ENCODE results near the gene OR12D1.
"Not testable (repeated sequence)": the region's sequence is repeated elsewhere in the genome, so short reads cannot be mapped to it uniquely, and the experiment has no call there.

The OR12D1 gene

GRCh38 chr6:29425075-29425474 is 10.3 kb downstream of the OR12D1 start:
- Histone ChIP-seq H2AFZ (ENCODE audit: low read length, unreplicated experiment) (no peak overlapping the region), H3K79me2 (ENCODE audit: control insufficient read depth, insufficient read depth, low read length, unreplicated experiment) (no peaks in the 10 kb centered on the region), H3K4me3 (ENCODE audit: low read depth, low read length) (no peak overlapping the region), H3K27ac (ENCODE audit: low read depth, low read length) (no peak overlapping the region), H3K4me1 (ENCODE audit: control insufficient read depth, insufficient read depth, low read length, unreplicated experiment) (no peaks in the 10 kb centered on the region), H3K36me3 (ENCODE audit: insufficient read depth, low read length) (no peaks in the 10 kb centered on the region), H3K27me3 (ENCODE audit: insufficient read depth, low read length) (no peaks in the 10 kb centered on the region)

DNA sequence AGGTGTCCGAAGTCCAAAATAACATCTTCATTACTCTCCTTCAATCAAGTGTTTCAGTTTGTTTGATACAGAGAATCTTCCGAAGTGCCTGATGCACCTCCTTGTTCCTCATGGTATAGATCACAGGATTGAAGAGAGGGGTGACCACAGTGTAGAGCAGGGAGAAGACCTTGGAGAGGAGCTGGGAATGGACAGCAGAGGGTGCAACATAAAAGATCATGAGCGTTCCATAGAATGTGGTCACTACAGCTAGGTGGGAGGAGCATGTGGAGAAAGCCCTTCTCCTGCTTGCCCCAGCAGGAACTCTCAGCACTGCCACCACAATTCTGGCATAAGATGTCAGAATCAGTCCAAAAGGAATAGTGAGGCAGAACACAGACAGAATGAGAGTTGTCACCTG is 11.9 kb downstream of the OR12D1 start:
- Histone ChIP-seq H3K27ac (ENCODE audit: low read depth, low read length) (no peak overlapping the region), H3K36me3 (ENCODE audit: insufficient read depth, low read length) (no peaks in the 10 kb centered on the region), H3K79me2 (ENCODE audit: control insufficient read depth, insufficient read depth, low read length, unreplicated experiment) (no peaks in the 10 kb centered on the region), H3K4me3 (ENCODE audit: low read depth, low read length) (no peak overlapping the region), H3K27me3 (ENCODE audit: insufficient read depth, low read length) (no peaks in the 10 kb centered on the region), H3K4me1 (ENCODE audit: control insufficient read depth, insufficient read depth, low read length, unreplicated experiment) (no peaks in the 10 kb centered on the region), H2AFZ (ENCODE audit: low read length, unreplicated experiment) (no peak overlapping the region)

GRCh38 chr6:29436730-29437129 is 22.0 kb downstream of the OR12D1 start:
- not testable (repeated sequence) for H3K27me3 ChIP-seq (ENCODE audit: insufficient read depth, low read length); H3K79me2 ChIP-seq (ENCODE audit: control insufficient read depth, insufficient read depth, low read length, unreplicated experiment); H3K36me3 ChIP-seq (ENCODE audit: insufficient read depth, low read length); H3K4me1 ChIP-seq (ENCODE audit: control insufficient read depth, insufficient read depth, low read length, unreplicated experiment); H2AFZ ChIP-seq (ENCODE audit: low read length, unreplicated experiment); H3K4me3 ChIP-seq (ENCODE audit: low read depth, low read length); H3K27ac ChIP-seq (ENCODE audit: low read depth, low read length)

- no peaks in the 10 kb centered on the region for H3K27me3 ChIP-seq (ENCODE audit: insufficient read depth, low read length)
- no peak within 1 kb of the TSS for H3K4me3 ChIP-seq (ENCODE audit: low read depth, low read length)
- H3K79me2 ChIP-seq (ENCODE audit: control insufficient read depth, insufficient read depth, low read length, unreplicated experiment): no peaks in the 10 kb centered on the region
- H2AFZ ChIP-seq (ENCODE audit: low read length, unreplicated experiment): no peak within 1 kb of the TSS
- H3K4me1 ChIP-seq (ENCODE audit: control insufficient read depth, insufficient read depth, low read length, unreplicated experiment): no peaks in the 10 kb centered on the region
- H3K27ac ChIP-seq (ENCODE audit: low read depth, low read length): no peak within 1 kb of the TSS
- no peaks in the 10 kb centered on the region for H3K36me3 ChIP-seq (ENCODE audit: insufficient read depth, low read length)
Observed at GRCh38 chr6:29439006-29439405, 24.3 kb downstream of the OR12D1 start, which contains the start of gene OR10C1. Gene OR10C1, plus strand, starts transcription at chr6:29439306. Its CDS starts 710 bp downstream, at chr6:29440016.

- H3K27me3 ChIP-seq (ENCODE audit: insufficient read depth, low read length): no peaks in the 10 kb centered on the region
- no peaks in the 10 kb centered on the region for H3K4me1 ChIP-seq (ENCODE audit: control insufficient read depth, insufficient read depth, low read length, unreplicated experiment)
- H3K79me2 ChIP-seq (ENCODE audit: control insufficient read depth, insufficient read depth, low read length, unreplicated experiment): no peaks in the 10 kb centered on the region
- H3K36me3 ChIP-seq (ENCODE audit: insufficient read depth, low read length): no peaks in the 10 kb centered on the region
- no peak overlapping the region for H3K4me3 ChIP-seq (ENCODE audit: low read depth, low read length)
- H2AFZ ChIP-seq (ENCODE audit: low read length, unreplicated experiment): no peak overlapping the region
- H3K27ac ChIP-seq (ENCODE audit: low read depth, low read length): no peak overlapping the region
Observed at GRCh38 chr6:29442719-29443118, 28.0 kb downstream of the OR12D1 start.

- H3K36me3 ChIP-seq (ENCODE audit: insufficient read depth, low read length); H3K4me3 ChIP-seq (ENCODE audit: low read depth, low read length); H3K4me1 ChIP-seq (ENCODE audit: control insufficient read depth, insufficient read depth, low read length, unreplicated experiment); H3K27me3 ChIP-seq (ENCODE audit: insufficient read depth, low read length); H3K27ac ChIP-seq (ENCODE audit: low read depth, low read length); H2AFZ ChIP-seq (ENCODE audit: low read length, unreplicated experiment); H3K79me2 ChIP-seq (ENCODE audit: control insufficient read depth, insufficient read depth, low read length, unreplicated experiment): not testable (repeated sequence)
Observed at GRCh38 chr6:29444031-29444430, 29.3 kb downstream of the OR12D1 start.

DNA sequence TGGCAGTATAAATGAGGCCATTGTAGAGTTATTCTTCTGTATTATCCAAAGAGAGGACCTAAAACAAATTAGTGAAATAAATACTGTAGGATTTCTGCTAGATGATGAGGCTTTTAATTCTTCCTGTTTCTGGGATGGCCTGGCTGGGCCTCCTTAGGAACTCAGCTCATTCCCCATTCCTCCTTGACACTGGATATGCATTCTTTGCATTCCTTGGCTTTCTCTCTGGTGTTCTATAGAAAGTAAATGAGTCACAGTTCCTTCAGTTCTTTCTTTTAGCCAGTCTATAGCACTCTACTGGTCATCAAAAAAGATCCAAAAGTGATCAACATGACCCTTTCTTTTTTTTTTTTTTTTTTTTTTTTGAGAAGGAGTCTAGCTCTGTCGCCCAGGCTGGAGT is 32.9 kb downstream of the OR12D1 start:
- Histone ChIP-seq H3K4me1 (ENCODE audit: control insufficient read depth, insufficient read depth, low read length, unreplicated experiment) (no peaks in the 10 kb centered on the region), H2AFZ (ENCODE audit: low read length, unreplicated experiment) (no peak overlapping the region), H3K4me3 (ENCODE audit: low read depth, low read length) (no peak overlapping the region), H3K79me2 (ENCODE audit: control insufficient read depth, insufficient read depth, low read length, unreplicated experiment) (no peaks in the 10 kb centered on the region), H3K27me3 (ENCODE audit: insufficient read depth, low read length) (no peaks in the 10 kb centered on the region), H3K36me3 (ENCODE audit: insufficient read depth, low read length) (no peaks in the 10 kb centered on the region), H3K27ac (ENCODE audit: low read depth, low read length) (no peak overlapping the region)

GRCh38 chr6:29451471-29452193 is 36.9 kb downstream of the OR12D1 start:
- no peaks in the 10 kb centered on the region for H3K36me3 ChIP-seq (ENCODE audit: insufficient read depth, low read length)
- no peak overlapping the region for H3K27ac ChIP-seq (ENCODE audit: low read depth, low read length)
- H2AFZ ChIP-seq (ENCODE audit: low read length, unreplicated experiment): no peak overlapping the region
- no peaks in the 10 kb centered on the region for H3K4me1 ChIP-seq (ENCODE audit: control insufficient read depth, insufficient read depth, low read length, unreplicated experiment)
- H3K79me2 ChIP-seq (ENCODE audit: control insufficient read depth, insufficient read depth, low read length, unreplicated experiment): no peaks in the 10 kb centered on the region
- H3K4me3 ChIP-seq (ENCODE audit: low read depth, low read length): no peak overlapping the region
- no peaks in the 10 kb centered on the region for H3K27me3 ChIP-seq (ENCODE audit: insufficient read depth, low read length)

DNA sequence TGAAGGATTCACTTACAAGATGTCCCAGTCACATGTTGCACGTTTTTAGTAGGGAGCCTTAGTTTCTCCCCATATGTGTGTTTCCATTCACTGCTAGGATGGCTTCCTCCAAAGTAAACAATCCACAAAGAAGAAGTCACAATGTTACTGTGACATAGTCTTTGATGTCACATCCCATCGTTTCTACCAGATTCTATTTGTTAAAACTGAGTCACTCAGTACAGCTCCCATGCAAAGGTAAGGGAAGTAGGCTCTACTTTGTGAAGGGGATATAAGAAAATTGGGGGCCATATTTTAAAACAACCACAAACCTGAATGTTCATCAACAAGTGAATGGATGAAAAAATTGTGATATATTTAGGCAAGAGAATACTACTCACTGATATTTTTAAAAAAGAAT is 42.2 kb downstream of the OR12D1 start, which contains the start of the genes OR11A1 and OR2H1:
TSS of gene OR11A1 (minus strand) at position 101 of the 400 bp plus-strand sequence. CDS start 29,430 bp downstream, outside the sequence.
TSS of gene OR2H1 (plus strand) at position 185 of the 400 bp plus-strand sequence. CDS start 4,615 bp downstream, outside the sequence.
- no peaks in the 10 kb centered on the region for H3K4me1 ChIP-seq (ENCODE audit: control insufficient read depth, insufficient read depth, low read length, unreplicated experiment)
- H3K4me3 ChIP-seq (ENCODE audit: low read depth, low read length): no peak within 1 kb of the TSS
- H3K27me3 ChIP-seq (ENCODE audit: insufficient read depth, low read length): no peaks in the 10 kb centered on the region
- no peak within 1 kb of the TSS for H3K27ac ChIP-seq (ENCODE audit: low read depth, low read length)
- no peak within 1 kb of the TSS for H2AFZ ChIP-seq (ENCODE audit: low read length, unreplicated experiment)
- no peaks in the 10 kb centered on the region for H3K79me2 ChIP-seq (ENCODE audit: control insufficient read depth, insufficient read depth, low read length, unreplicated experiment)
- H3K36me3 ChIP-seq (ENCODE audit: insufficient read depth, low read length): no peaks in the 10 kb centered on the region

DNA sequence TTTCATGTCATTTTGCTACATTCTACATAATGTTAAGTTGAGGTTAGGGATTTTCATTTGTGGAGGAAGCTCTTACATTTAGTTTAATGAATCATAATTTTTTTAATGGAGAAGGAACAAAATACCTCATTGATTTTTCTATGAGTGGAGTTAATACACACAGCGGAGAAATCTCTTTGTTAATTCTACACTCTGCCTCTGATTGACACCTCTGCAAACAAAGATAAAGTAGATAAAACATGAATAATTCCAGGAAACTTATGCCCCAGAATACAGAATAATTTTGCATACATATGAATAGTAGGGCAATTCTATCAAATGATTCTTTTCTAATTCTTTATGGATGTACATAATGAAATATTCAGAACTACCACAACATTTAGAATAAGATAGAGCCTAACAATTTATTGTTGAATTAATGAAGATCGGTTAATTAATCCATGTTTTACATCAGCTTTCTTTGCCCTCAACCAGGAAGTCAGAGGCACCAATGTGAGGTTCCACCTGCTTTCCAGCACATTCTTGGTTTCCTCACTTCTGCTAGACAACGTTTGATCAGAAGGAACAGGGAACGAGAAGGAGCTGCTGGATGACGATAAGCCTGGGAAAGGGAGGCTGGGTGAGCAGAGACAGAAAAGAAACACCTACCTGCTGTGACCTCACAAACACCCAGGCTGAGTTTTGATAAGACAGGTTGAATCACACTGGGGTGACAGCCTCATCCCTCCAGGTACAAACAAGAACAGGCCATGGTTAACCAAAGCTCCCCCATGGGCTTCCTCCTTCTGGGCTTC is 46.5 kb downstream of the OR12D1 start:
- no peak overlapping the region for H2AFZ ChIP-seq (ENCODE audit: low read length, unreplicated experiment)
- H3K79me2 ChIP-seq (ENCODE audit: control insufficient read depth, insufficient read depth, low read length, unreplicated experiment): no peaks in the 10 kb centered on the region
- H3K36me3 ChIP-seq (ENCODE audit: insufficient read depth, low read length): no peaks in the 10 kb centered on the region
- no peaks in the 10 kb centered on the region for H3K4me1 ChIP-seq (ENCODE audit: control insufficient read depth, insufficient read depth, low read length, unreplicated experiment)
- no peak overlapping the region for H3K4me3 ChIP-seq (ENCODE audit: low read depth, low read length)
- H3K27me3 ChIP-seq (ENCODE audit: insufficient read depth, low read length): no peaks in the 10 kb centered on the region
- H3K27ac ChIP-seq (ENCODE audit: low read depth, low read length): no peak overlapping the region

GRCh38 chr6:29462022-29462421 is 47.3 kb downstream of the OR12D1 start:
- no peaks in the 10 kb centered on the region for H3K4me1 ChIP-seq (ENCODE audit: control insufficient read depth, insufficient read depth, low read length, unreplicated experiment)
- no peaks in the 10 kb centered on the region for H3K79me2 ChIP-seq (ENCODE audit: control insufficient read depth, insufficient read depth, low read length, unreplicated experiment)
- H3K4me3 ChIP-seq (ENCODE audit: low read depth, low read length): no peak overlapping the region
- no peaks in the 10 kb centered on the region for H3K36me3 ChIP-seq (ENCODE audit: insufficient read depth, low read length)
- H2AFZ ChIP-seq (ENCODE audit: low read length, unreplicated experiment): no peak overlapping the region
- no peaks in the 10 kb centered on the region for H3K27me3 ChIP-seq (ENCODE audit: insufficient read depth, low read length)
- no peak overlapping the region for H3K27ac ChIP-seq (ENCODE audit: low read depth, low read length)

All from ACC112 (cell line).